ENCODE results near the gene GTF2H1. TPM values are rescaled to one million over a fixed set of nuclear protein-coding genes. Genes with fewer than 3 reads are reported as not detected.

GTF2H1 gene
- total and polyA plus RNA-seq, 9 of the 15 experiments (the other 6 are each of a cell fraction or from before 2014, with no cell fraction given) = 56.9 to 126 (median 92.1) TPM

DNA sequence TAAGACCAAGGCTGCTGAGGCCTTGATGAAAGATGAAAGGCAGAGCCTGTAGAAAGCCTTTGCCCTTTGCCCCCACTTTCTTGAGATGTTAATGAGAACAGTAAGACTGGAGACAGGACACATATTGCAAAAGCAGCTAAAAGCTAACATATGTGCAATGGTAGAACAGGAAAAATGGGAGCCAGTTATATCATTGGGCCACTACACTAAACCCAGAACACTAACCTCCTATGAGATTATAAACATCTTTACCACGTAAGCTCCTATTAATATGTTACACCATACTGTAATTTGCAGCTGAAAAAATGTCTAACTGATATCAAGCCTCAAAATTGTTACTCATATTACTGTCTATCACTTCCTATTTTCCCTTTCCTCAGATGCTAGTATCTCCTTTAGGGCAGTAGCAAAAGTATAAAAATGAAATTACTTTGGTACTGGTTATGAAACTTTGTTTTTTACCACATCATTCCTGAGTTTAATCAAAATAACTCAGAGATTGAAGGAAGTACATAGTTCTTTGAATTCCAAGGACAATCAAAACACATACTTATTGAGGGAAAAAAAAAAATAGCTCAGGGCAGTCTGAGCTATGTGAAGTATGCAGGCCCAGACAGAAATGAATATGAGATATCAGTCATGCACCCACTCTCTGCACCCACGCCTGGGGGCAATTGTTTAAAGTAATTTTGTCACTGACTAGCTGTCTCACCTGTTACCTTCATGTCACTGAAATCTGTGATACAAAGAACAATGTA is 9.5 kb upstream of the GTF2H1 start:
- Histone ChIP-seq H4K20me1 (replicated peaks; ENCODE audit: control insufficient read depth, insufficient read depth, low read length) (no peaks in the 10 kb centered on the region), H3K4me1 (replicated peaks in 1 of 2; ENCODE audit: control insufficient read depth in 2 of 2, insufficient read depth in 2 of 2, low read length in 2 of 2) (peaks cover 8 to 19% of the 10 kb centered on the region in 2 experiments; a peak in 3 of 5 replicates), H3K36me3 (ENCODE audit: control insufficient read depth, insufficient read depth, low read length) (peaks cover 68% of the 10 kb centered on the region), H3K9ac (ENCODE audit: insufficient read depth in 1 of 2, low read depth in 2 of 2, low read length in 2 of 2) (no peak overlapping the region), H2AFZ (ENCODE audit: low read depth, low read length) (no peak overlapping the region), H3K79me2 (ENCODE audit: control insufficient read depth, insufficient read depth, low read length) (peaks cover 44% of the 10 kb centered on the region), H3K9me3 (replicated peaks; ENCODE audit: control insufficient read depth, insufficient read depth, low read depth, low read length) (no peaks in the 10 kb centered on the region), H3K27ac (ENCODE audit: extremely low read depth, low read depth, low read length) (0 out of 3 replicates have a peak overlapping the region, but pooled peaks have one; percentile 5), H3K4me2 (ENCODE audit: insufficient read depth, low read length) (no peak overlapping the region), H3K9me1 (ENCODE audit: control insufficient read depth, insufficient read depth, low read length) (no peaks in the 10 kb centered on the region), H3K27me3 (ENCODE audit: control insufficient read depth in 2 of 2, insufficient read depth in 2 of 2, low read length in 2 of 2) (no peaks in the 10 kb centered on the region), H3K4me3 (no peak overlapping the region)
- TF ChIP-seq SMARCA4 (IDR thresholded peaks at IDR 0.05) (no peak), ZNF785 (CRISPR knock-in tag; IDR thresholded peaks at IDR 0.05) (no peak), ZNF76 (CRISPR knock-in tag; IDR thresholded peaks at IDR 0.05; ENCODE audit: borderline replicate concordance) (no peak), HDAC1 (IDR thresholded peaks at IDR 0.05) (no peak), CEBPB (tag; IDR thresholded peaks at IDR 0.05) (no peak)
- TF ChIP-seq, protein P1, sequence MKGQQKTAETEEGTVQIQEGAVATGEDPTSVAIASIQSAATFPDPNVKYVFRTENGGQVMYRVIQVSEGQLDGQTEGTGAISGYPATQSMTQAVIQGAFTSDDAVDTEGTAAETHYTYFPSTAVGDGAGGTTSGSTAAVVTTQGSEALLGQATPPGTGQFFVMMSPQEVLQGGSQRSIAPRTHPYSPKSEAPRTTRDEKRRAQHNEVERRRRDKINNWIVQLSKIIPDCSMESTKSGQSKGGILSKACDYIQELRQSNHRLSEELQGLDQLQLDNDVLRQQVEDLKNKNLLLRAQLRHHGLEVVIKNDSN (CRISPR knock-in tag; IDR thresholded peaks at IDR 0.05) = no peak
- no TSS peak for BruUV-seq (replicated peaks)
- CTCF ChIA-PET (ENCODE audit: low intra/inter-chr PET ratio) = no interaction called here
- 80% methylated on average over 2 of the region's 2 CpGs for WGBS (ENCODE audit: insufficient coverage, low coverage, missing lambda C conversion rate)
- POLR2A ChIA-PET = interaction anchor here (0.6 to 2.7 kb wide), 2 partner anchors 9 to 20 kb away, joined by 3 to 12 read pairs; partner anchors contain the start of genes GTF2H1 and HPS5
- FAIRE-seq (no peak), ATAC-seq (no peak), DNase-seq (ENCODE audit: extremely low read depth in 1 of 4, low spot score in 3 of 4) (no peak)
- intact Hi-C loops (cut with micrococcal nuclease) (no loop called here), in situ Hi-C loops (cut with MboI) (no loop called here)

Data from K562 (cell line).